NCI-H187 (cell line): ENCODE data around the gene ATRNL1.

Experiments
- DNase-seq, 2 experiments: peaks; one replicate each; lab custom pipeline; 2025; lab: John Stamatoyannopoulos, UW

The ATRNL1 gene

DNA sequence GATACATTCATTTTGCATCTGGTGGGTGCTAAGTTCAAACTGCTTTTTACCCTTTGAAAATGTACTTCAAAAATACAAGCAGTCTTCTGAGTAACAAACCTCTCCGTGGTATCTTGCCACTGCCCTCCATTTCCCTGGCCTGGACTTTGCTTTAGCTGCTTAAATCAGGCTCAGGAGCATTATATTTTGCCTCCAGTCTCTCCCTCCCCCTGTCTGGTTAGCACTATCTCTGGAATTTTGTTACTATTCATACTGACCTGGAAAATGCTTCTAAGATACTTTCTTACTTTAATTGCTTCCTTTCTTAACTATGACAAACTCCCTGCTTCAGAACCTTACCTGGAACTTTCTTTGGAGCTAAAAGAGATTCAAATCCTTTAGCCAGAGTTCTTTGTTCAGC is 810.0 kb downstream of the ATRNL1 start:
- no peak for DNase-seq

DNA sequence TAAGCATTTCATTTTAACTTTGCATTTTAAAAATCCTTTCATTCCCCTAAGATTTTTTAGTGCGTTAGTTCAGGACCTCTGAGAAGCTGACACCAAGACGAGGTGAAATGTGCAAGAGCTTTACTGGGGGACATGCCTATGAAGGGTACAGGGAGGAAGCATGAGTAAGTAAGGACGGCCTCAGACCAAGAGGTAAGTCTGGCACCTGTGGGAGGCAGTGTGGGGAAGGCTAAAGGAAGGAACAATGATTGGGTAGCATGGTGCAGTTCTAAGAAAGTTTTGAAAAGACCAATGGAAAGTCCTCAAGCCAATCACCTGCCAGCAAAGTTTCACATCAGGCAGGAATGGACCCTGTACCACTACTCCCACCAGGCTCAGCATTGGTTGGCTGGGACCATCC is 810.7 kb downstream of the ATRNL1 start:
- DNase-seq, result no peak

DNA sequence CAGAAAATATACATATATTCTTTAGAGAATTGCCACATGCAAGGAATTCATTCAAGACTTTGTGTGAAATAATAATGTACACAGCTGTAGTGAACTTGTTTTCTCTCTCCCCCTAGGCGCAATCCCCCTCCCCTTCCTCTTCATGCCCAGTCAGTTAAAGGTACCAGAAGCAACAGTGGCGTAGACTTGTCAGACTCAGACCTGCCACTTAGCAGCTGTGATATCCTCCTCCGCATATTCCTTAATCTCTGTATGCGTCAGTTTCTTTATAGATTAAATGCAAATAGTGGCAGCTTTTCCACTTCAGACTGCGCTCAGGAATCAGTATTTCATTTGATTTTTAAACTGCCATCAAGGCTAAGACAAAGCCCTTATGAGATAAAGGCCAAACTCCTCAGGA is 815.9 kb downstream of the ATRNL1 start:
- DNase-seq, result no peak

GRCh38 chr10:115909962-115910731 is 817.0 kb downstream of the ATRNL1 start:
- DNase-seq, result no peak

GRCh38 chr10:115914475-115914874 is 821.3 kb downstream of the ATRNL1 start:
- no peak for DNase-seq

GRCh38 chr10:115915429-115915828 is 822.3 kb downstream of the ATRNL1 start:
- DNase-seq, result no peak

- no peak for DNase-seq
These were observed 825.6 kb downstream of the ATRNL1 start for GRCh38 chr10:115918812-115919211.

GRCh38 chr10:115921795-115922194 is 828.6 kb downstream of the ATRNL1 start:
- no peak for DNase-seq

- no peak for DNase-seq
These were observed 838.1 kb downstream of the ATRNL1 start for GRCh38 chr10:115931309-115931708.

DNA sequence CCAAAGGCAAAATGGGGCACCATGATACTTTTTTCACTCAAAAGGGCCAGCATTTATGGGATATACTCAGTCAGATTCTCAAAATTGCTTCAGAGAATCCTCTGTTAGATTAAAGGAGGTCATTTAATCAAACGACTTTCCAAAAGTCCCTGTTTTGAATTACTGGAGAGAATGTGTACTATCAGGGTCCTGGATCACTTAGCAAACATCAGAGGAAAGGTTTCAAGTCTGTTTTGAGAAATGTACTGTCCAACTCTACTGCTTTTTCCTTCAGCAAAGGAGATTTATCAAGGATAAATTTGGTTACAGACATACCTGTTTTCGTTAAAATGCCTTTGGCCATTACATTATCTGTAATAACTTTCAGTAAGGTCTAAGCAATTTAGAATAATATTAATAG is 838.9 kb downstream of the ATRNL1 start:
- no peak for DNase-seq

GRCh38 chr10:115933098-115933497 is 839.9 kb downstream of the ATRNL1 start:
- no peak for DNase-seq

- no peak for DNase-seq
These were observed 842.6 kb downstream of the ATRNL1 start for GRCh38 chr10:115935731-115936130.

GRCh38 chr10:115936926-115937767 is 844.0 kb downstream of the ATRNL1 start:
- DNase-seq, result no peak

DNA sequence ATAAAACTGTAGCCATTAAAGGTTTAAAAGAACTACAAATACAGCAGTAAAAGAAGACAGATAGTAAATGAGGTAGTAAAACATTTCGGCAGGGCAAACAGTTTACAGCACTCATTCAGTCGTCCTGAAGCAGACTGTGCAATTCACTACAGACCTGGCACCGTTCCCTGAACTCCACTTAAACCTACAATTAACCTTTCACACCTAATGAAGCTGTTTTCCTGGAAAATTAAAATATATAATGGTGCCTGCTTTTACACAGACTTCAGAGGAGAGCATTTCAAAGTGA is 844.5 kb downstream of the ATRNL1 start:
- no peak for DNase-seq

DNA sequence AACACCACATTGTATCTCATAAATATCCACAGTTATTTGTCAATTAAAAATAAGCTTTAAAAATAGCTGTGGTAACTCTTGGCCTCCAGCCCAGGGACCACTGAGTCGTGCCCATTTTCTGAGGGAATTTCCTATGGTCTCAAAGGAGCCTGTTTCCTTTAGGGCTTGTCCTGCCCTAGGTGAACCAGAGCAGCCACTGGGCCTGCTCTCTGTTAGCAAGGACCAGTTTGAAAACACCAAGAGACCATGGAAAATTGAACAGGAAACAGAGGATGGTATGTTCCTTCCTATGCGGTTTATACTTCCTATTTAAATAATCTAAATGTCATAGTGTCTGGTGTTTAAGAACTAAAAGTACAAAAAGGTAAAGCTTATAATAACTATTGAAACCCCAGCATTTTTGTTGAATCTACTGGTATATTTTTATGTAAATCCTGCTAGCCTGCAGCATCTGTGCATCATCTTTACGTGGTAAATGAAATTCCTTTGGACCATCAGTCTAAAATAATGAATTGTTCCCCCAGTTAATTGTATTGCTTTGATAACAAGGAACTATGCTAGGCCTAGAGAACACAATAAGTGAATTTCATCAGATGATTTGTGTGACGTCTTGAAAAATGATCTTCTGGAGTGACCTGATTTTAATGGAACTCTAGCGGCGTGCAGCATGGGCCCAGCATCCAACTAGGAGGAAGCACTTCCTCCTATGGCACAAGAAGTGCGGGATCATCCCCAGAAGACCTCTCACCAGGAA is 846.1 kb downstream of the ATRNL1 start:
- no peak for DNase-seq

DNA sequence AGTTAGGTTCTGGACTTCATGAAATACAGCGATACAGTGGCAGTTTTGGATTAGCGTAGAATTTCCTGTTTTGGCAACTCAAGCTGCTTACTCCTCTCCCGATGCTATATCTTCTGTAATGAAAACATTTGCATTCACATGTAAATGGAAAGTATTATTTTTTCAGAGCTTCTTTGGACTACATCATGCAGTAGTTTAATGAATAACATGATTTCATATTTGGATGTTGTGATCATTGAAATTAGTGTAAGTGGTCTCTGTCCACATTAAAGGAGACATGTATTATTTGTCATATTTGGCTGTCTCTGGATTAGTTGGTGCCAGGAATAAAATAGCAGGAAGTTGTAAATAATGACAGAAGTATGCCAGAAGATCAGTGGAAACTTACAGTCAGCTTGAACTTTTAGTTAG is 848.2 kb downstream of the ATRNL1 start:
- no peak for DNase-seq

DNA sequence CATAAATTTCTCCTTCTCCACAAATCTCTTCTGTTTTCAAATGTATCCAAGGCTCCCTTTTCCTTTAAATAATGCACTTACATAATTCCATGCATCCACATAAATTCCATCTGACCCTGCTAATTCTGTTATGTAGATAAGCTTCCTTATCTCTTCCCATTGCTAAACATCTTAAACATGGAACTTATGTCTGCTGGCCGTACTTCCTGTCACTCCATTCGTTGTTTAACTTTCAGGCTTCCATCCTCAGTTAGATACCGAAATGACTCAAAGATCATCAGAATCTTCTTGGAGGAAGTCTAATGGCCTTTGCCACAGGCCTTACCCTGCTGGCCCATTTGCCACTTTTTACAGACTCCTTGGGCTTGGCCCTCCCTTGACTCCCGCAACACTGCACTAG is 848.9 kb downstream of the ATRNL1 start:
- DNase-seq, result no peak

- DNase-seq, result no peak
These were observed 851.4 kb downstream of the ATRNL1 start for GRCh38 chr10:115944538-115944937.

GRCh38 chr10:115945701-115946445 is 852.7 kb downstream of the ATRNL1 start:
- no peak for DNase-seq

DNA sequence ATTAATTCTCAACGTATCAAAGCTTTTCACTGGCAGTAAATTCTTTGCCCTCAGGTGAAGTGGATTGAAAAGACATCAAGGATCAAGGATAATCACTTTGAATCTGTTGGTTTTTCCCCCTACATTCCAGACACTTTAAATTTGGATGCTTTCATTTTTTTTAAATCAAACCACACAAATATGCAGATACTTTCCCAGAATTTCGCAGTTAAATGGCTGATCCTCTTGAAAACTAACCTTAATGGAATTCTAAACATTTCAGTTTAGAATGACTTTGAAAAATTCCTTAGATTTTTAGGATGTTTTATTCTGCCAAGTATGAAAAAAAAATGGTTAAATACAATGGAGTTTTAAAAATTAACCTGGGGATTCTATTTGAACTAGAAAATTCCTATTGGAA is 853.9 kb downstream of the ATRNL1 start:
- no peak for DNase-seq

- no peak for DNase-seq
These were observed 855.3 kb downstream of the ATRNL1 start for GRCh38 chr10:115948465-115948864.

- no peak for DNase-seq
These were observed 856.2 kb downstream of the ATRNL1 start for GRCh38 chr10:115949282-115949844.
